ENCODE results near the gene GNB1L.

DNA sequence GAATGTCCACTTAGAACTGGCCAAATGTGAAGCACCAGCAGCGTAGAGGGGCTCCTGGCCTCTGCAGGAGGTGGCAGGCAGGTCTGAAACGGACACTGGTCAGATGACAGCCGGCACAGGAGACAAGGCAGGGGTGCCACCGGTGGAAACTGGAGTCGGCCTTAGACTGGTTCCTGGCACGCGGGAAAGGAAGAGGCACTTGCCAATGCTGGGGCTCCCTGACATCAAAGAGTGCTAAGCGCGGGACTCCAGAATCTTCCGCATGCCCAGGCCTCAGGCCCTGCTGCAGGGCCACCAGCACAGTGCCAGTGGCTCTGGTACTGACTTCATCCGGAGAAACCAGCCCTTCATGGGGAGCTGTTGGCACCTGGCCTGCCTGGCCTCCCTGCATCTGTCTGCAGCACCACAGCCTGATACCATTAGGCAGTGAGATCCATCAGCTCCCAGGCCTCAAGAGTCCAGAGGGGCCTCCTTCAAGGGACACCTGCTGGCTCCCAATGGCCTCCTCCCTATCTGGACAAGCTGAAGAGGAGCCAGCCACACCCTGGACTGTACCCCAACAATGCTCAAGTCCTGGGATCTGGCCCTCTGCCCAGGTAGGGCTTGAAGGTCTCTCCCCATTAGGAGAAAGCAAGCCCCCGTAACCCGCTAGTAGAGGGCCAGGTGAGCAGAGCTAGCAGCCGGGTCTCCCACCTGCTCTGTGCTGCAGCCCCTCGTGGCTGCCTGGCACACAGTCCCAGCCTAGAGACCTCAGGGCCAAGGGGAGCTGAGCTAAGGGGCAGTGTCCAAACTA, 29.7 kb upstream of the GNB1L start:
- TF ChIP-seq, protein P1, sequence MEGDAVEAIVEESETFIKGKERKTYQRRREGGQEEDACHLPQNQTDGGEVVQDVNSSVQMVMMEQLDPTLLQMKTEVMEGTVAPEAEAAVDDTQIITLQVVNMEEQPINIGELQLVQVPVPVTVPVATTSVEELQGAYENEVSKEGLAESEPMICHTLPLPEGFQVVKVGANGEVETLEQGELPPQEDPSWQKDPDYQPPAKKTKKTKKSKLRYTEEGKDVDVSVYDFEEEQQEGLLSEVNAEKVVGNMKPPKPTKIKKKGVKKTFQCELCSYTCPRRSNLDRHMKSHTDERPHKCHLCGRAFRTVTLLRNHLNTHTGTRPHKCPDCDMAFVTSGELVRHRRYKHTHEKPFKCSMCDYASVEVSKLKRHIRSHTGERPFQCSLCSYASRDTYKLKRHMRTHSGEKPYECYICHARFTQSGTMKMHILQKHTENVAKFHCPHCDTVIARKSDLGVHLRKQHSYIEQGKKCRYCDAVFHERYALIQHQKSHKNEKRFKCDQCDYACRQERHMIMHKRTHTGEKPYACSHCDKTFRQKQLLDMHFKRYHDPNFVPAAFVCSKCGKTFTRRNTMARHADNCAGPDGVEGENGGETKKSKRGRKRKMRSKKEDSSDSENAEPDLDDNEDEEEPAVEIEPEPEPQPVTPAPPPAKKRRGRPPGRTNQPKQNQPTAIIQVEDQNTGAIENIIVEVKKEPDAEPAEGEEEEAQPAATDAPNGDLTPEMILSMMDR (IDR thresholded peaks at IDR 0.05): no peak
- TF ChIP-seq EZH2 (IDR thresholded peaks at IDR 0.05): no peak

All from neural progenitor cell (in vitro differentiated cells).